ENCODE measurements around the gene ZNF614.

DNA sequence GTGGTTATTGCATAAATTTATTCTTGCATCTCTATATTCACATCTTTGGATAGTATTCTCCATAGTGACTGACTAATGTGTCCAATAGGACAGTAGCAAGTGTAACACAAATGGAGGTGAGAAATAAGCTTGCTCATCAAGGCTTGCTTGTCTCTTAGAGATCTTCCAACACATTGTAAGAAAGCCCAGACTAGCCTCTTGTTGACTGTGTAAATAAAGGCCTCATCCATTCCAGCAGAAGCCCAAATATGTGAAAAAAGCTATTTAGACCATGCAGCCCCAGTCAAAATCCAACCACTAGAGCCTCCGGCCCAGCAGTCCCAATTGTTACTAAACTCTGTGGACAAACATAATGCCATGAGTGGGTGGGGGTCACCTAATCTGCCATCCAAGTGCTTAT, 17.5 kb downstream of the ZNF614 start:
- TF ChIP-seq, protein P1, sequence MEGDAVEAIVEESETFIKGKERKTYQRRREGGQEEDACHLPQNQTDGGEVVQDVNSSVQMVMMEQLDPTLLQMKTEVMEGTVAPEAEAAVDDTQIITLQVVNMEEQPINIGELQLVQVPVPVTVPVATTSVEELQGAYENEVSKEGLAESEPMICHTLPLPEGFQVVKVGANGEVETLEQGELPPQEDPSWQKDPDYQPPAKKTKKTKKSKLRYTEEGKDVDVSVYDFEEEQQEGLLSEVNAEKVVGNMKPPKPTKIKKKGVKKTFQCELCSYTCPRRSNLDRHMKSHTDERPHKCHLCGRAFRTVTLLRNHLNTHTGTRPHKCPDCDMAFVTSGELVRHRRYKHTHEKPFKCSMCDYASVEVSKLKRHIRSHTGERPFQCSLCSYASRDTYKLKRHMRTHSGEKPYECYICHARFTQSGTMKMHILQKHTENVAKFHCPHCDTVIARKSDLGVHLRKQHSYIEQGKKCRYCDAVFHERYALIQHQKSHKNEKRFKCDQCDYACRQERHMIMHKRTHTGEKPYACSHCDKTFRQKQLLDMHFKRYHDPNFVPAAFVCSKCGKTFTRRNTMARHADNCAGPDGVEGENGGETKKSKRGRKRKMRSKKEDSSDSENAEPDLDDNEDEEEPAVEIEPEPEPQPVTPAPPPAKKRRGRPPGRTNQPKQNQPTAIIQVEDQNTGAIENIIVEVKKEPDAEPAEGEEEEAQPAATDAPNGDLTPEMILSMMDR (IDR thresholded peaks at IDR 0.05; ENCODE audit: insufficient read depth, low read length) = no peak
- TF ChIP-seq POLR2AphosphoS5 (IDR thresholded peaks at IDR 0.05; ENCODE audit: low read depth) = no peak
- TF ChIP-seq, protein P2, sequence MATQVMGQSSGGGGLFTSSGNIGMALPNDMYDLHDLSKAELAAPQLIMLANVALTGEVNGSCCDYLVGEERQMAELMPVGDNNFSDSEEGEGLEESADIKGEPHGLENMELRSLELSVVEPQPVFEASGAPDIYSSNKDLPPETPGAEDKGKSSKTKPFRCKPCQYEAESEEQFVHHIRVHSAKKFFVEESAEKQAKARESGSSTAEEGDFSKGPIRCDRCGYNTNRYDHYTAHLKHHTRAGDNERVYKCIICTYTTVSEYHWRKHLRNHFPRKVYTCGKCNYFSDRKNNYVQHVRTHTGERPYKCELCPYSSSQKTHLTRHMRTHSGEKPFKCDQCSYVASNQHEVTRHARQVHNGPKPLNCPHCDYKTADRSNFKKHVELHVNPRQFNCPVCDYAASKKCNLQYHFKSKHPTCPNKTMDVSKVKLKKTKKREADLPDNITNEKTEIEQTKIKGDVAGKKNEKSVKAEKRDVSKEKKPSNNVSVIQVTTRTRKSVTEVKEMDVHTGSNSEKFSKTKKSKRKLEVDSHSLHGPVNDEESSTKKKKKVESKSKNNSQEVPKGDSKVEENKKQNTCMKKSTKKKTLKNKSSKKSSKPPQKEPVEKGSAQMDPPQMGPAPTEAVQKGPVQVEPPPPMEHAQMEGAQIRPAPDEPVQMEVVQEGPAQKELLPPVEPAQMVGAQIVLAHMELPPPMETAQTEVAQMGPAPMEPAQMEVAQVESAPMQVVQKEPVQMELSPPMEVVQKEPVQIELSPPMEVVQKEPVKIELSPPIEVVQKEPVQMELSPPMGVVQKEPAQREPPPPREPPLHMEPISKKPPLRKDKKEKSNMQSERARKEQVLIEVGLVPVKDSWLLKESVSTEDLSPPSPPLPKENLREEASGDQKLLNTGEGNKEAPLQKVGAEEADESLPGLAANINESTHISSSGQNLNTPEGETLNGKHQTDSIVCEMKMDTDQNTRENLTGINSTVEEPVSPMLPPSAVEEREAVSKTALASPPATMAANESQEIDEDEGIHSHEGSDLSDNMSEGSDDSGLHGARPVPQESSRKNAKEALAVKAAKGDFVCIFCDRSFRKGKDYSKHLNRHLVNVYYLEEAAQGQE (IDR thresholded peaks at IDR 0.05; ENCODE audit: insufficient replicate concordance, low read depth) = no peak
- TF ChIP-seq GABPA (IDR thresholded peaks at IDR 0.05; ENCODE audit: low read depth) = no peak
- TF ChIP-seq SPI1 (IDR thresholded peaks at IDR 0.05; ENCODE audit: borderline replicate concordance, low read depth) = no peak
